Activated CD4-positive, alpha-beta T cell treated with anti-CD3 and anti-CD28 coated beads for 36 hours (primary cell): ENCODE measurements around the gene RTN4RL1. TPM values are rescaled to one million over a fixed set of nuclear protein-coding genes. Genes with fewer than 3 reads are reported as not detected.

Experiments
- ATAC-seq: fragments of 200-7000 bp; cut with Tn5 transposase; one replicate; pipeline ENCODE4 v1.10.0; 2021; ENCODE audit warnings: mild to moderate bottlenecking, moderate library complexity
- CTCF ChIA-PET: fragments of 350-600 bp; sonication (Branson Sonifier 250); formaldehyde crosslinking; loops from one replicate; lab custom pipeline; 2021; ENCODE audit warnings: antibody characterized with exemption; lab: Charles Lee
- POLR2A ChIA-PET: fragments of 350-600 bp; sonication (Branson Sonifier 250); formaldehyde crosslinking; loops from one replicate; lab custom pipeline; 2021; ENCODE audit warnings: antibody characterized with exemption, inconsistent platforms; lab: Charles Lee
- DNase-seq: peaks from one replicate; pipeline ENCODE4 v3.0.0-alpha.2; 2020
- H3K27ac Mint-ChIP-seq: one replicate; pipeline ENCODE4 v1.8.0; 2021; ENCODE audit warnings: mixed read lengths
- H3K27me3 Mint-ChIP-seq: one replicate; pipeline ENCODE4 v1.8.0; 2021; ENCODE audit warnings: mixed read lengths
- H3K36me3 Mint-ChIP-seq: one replicate; pipeline ENCODE4 v1.8.0; 2021; ENCODE audit warnings: low read depth, mixed read lengths
- H3K4me1 Mint-ChIP-seq: one replicate; pipeline ENCODE4 v1.8.0; 2021; ENCODE audit warnings: mixed read lengths
- H3K4me3 Mint-ChIP-seq: one replicate; pipeline ENCODE4 v1.8.0; 2021; ENCODE audit warnings: mild to moderate bottlenecking, moderate library complexity, mixed read lengths
- H3K9me3 Mint-ChIP-seq: one replicate; pipeline ENCODE4 v1.8.0; 2021; ENCODE audit warnings: low read depth, mixed read lengths
- intact Hi-C, 2 experiments: fragments of 100-400 bp; cut with DNase I in 1 of 2; cut with micrococcal nuclease in 1 of 2; formaldehyde crosslinking; loops; one replicate each; pipeline versions ENCODE4 v1.14.2 to v1.15.1; 2022 to 2024; cut with DNase I, micrococcal nuclease
- total RNA-seq, 2 experiments: library from RNA; stranded (reverse); gene quantifications; one replicate each; pipeline ENCODE4 v1.2.3, GENCODE V29; 2021

Gene RTN4RL1
- total RNA-seq, 2 experiments from 2014 or later: 0.11 to 0.18 TPM

DNA sequence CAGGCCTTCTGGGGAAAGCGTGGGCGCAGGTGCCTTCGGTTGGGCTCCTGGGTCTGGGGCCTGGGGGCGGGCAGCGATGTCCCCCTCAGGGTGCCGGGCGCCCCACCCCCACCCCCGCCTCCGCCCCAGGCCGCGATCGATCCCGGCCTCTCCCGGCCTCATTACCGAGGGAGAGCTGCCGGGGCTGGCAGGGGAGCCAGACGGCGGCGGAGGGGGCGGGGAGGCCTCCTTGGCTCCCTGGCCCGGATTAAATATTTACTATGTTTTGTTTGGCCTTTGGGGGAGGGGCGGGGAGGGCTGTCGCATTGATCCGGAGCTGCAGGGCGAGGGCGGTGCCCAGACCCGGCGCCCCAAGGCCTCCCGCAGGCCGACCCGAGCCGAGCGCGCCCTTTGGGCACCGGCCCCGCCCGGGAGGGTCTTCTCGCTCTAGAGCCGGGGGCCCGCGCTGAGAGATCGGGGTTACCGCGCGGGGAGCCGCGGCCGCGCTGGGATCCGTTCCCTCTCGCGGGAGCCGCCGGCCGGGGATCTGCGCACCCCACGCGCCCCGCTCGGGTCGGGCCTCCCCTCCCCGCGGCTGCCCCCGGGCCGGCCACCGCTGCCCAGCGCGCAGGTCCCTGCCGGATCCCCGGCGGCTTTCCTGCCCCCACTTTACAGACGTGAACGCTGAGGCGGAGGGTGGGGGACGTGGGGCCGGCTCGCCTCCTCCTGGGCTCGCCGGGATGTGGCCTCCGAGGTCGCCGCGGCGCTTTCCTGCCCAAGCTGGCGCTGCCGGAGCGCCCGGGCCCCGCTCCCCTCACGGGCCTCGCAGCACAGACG is 27.0 kb downstream of the RTN4RL1 start:
- ATAC-seq (peak; percentile 30), DNase-seq (peak; percentile 27)
- peaks cover 23% of the 10 kb centered on the region for H3K27me3 Mint-ChIP-seq
- H3K9me3 Mint-ChIP-seq: no peaks in the 10 kb centered on the region
- H3K27ac Mint-ChIP-seq: no peak overlapping the region
- H3K36me3 Mint-ChIP-seq: no peaks in the 10 kb centered on the region
- intact Hi-C loops: no loop called here
- H3K4me1 Mint-ChIP-seq: no peaks in the 10 kb centered on the region
- H3K4me3 Mint-ChIP-seq: no peak overlapping the region
- POLR2A ChIA-PET: no interaction called here
- CTCF ChIA-PET: no interaction called here

- Mint-ChIP-seq H3K27ac (no peak overlapping the region), H3K4me3 (no peak overlapping the region), H3K27me3 (peaks cover 23% of the 10 kb centered on the region), H3K36me3 (no peaks in the 10 kb centered on the region), H3K9me3 (no peaks in the 10 kb centered on the region), H3K4me1 (no peaks in the 10 kb centered on the region)
- ChIA-PET POLR2A (no interaction called here), CTCF (interaction anchor here (0.6 kb wide), 1 partner anchor 200 kb away, joined by 4 read pairs; no protein-coding TSS in a partner anchor)
- no peak for DNase-seq
- ATAC-seq: no peak
- intact Hi-C loops: no loop called here
Observed at GRCh38 chr17:1997289-1997926, 27.7 kb downstream of the RTN4RL1 start.

- CTCF ChIA-PET: interaction anchor here (0.6 kb wide), 1 partner anchor 201 kb away, joined by 4 read pairs; no protein-coding TSS in a partner anchor
- ATAC-seq: no peak
Observed at GRCh38 chr17:1996800-1997288, 28.3 kb downstream of the RTN4RL1 start.

GRCh38 chr17:1995907-1996799 is 29.0 kb downstream of the RTN4RL1 start:
- intact Hi-C loops: no loop called here
- H3K4me3 Mint-ChIP-seq: no peak overlapping the region
- H3K27me3 Mint-ChIP-seq: peaks cover 23% of the 10 kb centered on the region
- no peaks in the 10 kb centered on the region for H3K9me3 Mint-ChIP-seq
- H3K4me1 Mint-ChIP-seq: no peaks in the 10 kb centered on the region
- H3K27ac Mint-ChIP-seq: no peak overlapping the region
- ATAC-seq (no peak), DNase-seq (no peak)
- CTCF ChIA-PET: interaction anchor here (0.6 to 0.7 kb wide), 3 partner anchors 218 to 1986 kb away, joined by 3 to 6 read pairs (median 3); no protein-coding TSS in a partner anchor
- no peaks in the 10 kb centered on the region for H3K36me3 Mint-ChIP-seq
- POLR2A ChIA-PET: no interaction called here

More at GRCh38 chr17:1996800-1997288, 28.3 kb downstream of the RTN4RL1 start:
- POLR2A ChIA-PET: no interaction called here
- Mint-ChIP-seq H3K4me1 (no peaks in the 10 kb centered on the region), H3K9me3 (no peaks in the 10 kb centered on the region), H3K27ac (no peak overlapping the region), H3K27me3 (peaks cover 23% of the 10 kb centered on the region), H3K36me3 (no peaks in the 10 kb centered on the region), H3K4me3 (no peak overlapping the region)
- intact Hi-C loops: no loop called here
- DNase-seq: no peak

GRCh38 chr17:1995321-1995892 is 29.7 kb downstream of the RTN4RL1 start:
- H3K27ac Mint-ChIP-seq: no peak overlapping the region
- no peaks in the 10 kb centered on the region for H3K9me3 Mint-ChIP-seq
- H3K27me3 Mint-ChIP-seq: peaks cover 25% of the 10 kb centered on the region
- H3K36me3 Mint-ChIP-seq: no peaks in the 10 kb centered on the region
- CTCF ChIA-PET: interaction anchor here (0.7 kb wide), 1 partner anchor 385 kb away, joined by 6 read pairs; no protein-coding TSS in a partner anchor
- intact Hi-C loops: no loop called here
- DNase-seq (no peak), ATAC-seq (no peak)
- H3K4me1 Mint-ChIP-seq: no peaks in the 10 kb centered on the region
- no peak overlapping the region for H3K4me3 Mint-ChIP-seq
- POLR2A ChIA-PET: no interaction called here

GRCh38 chr17:1994707-1995106 is 30.4 kb downstream of the RTN4RL1 start:
- no peak for ATAC-seq
- Mint-ChIP-seq H3K36me3 (no peaks in the 10 kb centered on the region), H3K27me3 (peaks cover 25% of the 10 kb centered on the region), H3K4me3 (no peak overlapping the region), H3K4me1 (no peaks in the 10 kb centered on the region), H3K9me3 (no peaks in the 10 kb centered on the region), H3K27ac (no peak overlapping the region)
- POLR2A ChIA-PET: no interaction called here
- no peak for DNase-seq
- intact Hi-C loops: no loop called here
- CTCF ChIA-PET: interaction anchor here (0.6 kb wide), 1 partner anchor 9 kb away, joined by 3 read pairs; no protein-coding TSS in a partner anchor

DNA sequence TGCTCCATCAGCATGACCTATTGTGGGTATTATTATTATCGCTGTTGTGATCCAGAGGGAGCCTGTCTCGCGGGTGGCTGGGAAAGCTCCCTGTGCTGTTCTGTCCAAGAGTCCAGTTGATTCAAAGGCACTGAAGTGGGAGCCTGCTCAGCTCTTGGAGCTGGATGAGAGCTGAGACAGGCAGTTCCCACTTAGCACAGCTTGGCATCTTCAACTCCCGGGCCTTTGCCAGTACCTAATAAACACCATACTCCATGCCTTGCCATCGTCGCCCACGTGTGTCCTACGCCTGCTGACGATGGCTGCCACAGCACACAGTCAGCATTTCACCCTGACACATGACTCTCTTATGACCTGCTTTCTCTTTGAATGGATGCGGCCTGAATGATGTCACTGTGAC is 32.6 kb downstream of the RTN4RL1 start:
- Mint-ChIP-seq H3K4me3 (no peak overlapping the region), H3K27me3 (peaks cover 17% of the 10 kb centered on the region), H3K4me1 (no peaks in the 10 kb centered on the region), H3K9me3 (no peaks in the 10 kb centered on the region), H3K27ac (no peak overlapping the region), H3K36me3 (no peaks in the 10 kb centered on the region)
- ChIA-PET POLR2A (no interaction called here), CTCF (no interaction called here)
- ATAC-seq: no peak
- intact Hi-C loops: no loop called here
- DNase-seq: no peak

DNA sequence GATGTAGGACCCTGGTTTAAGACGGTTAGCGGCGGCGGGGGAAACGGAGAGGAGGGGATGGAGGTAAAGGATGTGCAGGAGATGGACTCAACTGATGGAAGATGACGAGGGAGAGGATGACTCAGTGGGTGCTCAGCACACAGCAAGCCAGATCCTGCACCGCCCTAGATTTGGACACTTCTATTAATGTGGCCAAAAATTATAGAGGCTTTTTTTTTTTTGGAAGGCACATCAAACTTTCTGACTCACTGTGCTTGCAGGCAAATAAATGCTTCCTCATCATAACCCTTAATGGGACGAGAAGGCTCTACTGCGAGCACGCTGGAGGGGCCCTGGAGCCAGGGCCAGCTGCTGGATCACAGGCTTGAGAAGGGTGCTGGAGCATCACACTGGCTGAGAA is 36.0 kb downstream of the RTN4RL1 start:
- peaks cover 1% of the 10 kb centered on the region for H3K27me3 Mint-ChIP-seq
- DNase-seq (no peak), ATAC-seq (no peak)
- no peak overlapping the region for H3K27ac Mint-ChIP-seq
- no peaks in the 10 kb centered on the region for H3K9me3 Mint-ChIP-seq
- no peaks in the 10 kb centered on the region for H3K4me1 Mint-ChIP-seq
- POLR2A ChIA-PET: no interaction called here
- no peaks in the 10 kb centered on the region for H3K36me3 Mint-ChIP-seq
- intact Hi-C loops: no loop called here
- CTCF ChIA-PET: interaction anchor here (0.7 kb wide), 1 partner anchor 192 kb away, joined by 3 read pairs; no protein-coding TSS in a partner anchor
- no peak overlapping the region for H3K4me3 Mint-ChIP-seq

DNA sequence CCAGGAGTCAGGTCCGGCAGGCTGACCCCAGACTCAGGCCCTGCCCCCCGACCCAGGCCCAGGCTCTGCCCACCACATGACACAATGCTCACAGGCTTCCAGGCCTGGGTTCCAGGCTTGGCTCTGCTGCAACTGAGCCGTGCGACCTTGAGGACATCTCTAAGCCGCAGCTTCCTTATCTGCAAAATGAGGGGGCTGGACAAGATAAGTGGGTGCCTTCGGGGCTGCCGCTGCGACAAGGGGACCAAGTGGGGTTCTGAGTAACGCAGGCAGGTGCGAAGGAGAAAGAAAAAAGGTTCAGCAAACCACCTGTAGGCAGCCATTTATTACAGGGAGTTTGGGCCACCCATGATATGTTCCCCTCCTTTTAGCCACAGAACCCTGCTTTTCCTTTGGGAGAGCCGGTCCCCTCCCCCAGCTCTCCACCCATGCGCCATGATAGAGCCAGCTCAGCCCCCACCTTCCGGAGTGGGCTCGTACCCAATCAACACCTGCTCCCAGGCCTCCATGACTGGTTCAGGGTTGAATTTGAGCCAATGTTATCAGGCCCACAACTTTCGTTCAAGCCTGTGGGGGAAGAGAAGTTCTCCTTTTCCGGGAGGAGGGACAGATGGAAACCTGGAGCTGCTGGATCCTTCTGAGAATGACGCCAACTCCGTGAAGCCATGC is 38.2 kb downstream of the RTN4RL1 start:
- H3K4me3 Mint-ChIP-seq: no peak overlapping the region
- H3K4me1 Mint-ChIP-seq: no peaks in the 10 kb centered on the region
- H3K27me3 Mint-ChIP-seq: peaks cover 1% of the 10 kb centered on the region
- DNase-seq: no peak
- ChIA-PET POLR2A (no interaction called here), CTCF (interaction anchor here (0.5 to 1.4 kb wide), 2 partner anchors 14 to 115 kb away, joined by 3 to 4 read pairs; no protein-coding TSS in a partner anchor)
- intact Hi-C loops: no loop called here
- H3K36me3 Mint-ChIP-seq: no peaks in the 10 kb centered on the region
- H3K9me3 Mint-ChIP-seq: no peaks in the 10 kb centered on the region
- H3K27ac Mint-ChIP-seq: no peak overlapping the region
- no peak for ATAC-seq

- POLR2A ChIA-PET: no interaction called here
- intact Hi-C loops: no loop called here
- Mint-ChIP-seq H3K27me3 (no peaks in the 10 kb centered on the region), H3K36me3 (no peaks in the 10 kb centered on the region), H3K27ac (no peak overlapping the region), H3K4me3 (no peak overlapping the region), H3K9me3 (no peaks in the 10 kb centered on the region), H3K4me1 (no peaks in the 10 kb centered on the region)
- CTCF ChIA-PET: interaction anchor here (0.7 to 1.4 kb wide), 2 partner anchors 13 to 26 kb away, joined by 3 to 4 read pairs; no protein-coding TSS in a partner anchor
- ATAC-seq: no peak
- no peak for DNase-seq
Observed at GRCh38 chr17:1985686-1986085, 39.4 kb downstream of the RTN4RL1 start.
